A549 (cell line): ENCODE data around the gene ACTN1.

Experiments used
- CHD2 ChIP-seq: fragments of 150-350 bp; IDR thresholded peaks from 2 replicates; pipeline ENCODE4 v1.6.1; 2014; ENCODE audit warnings: low read length; ENCODE audit not compliant: partially characterized antibody
- EP300 ChIP-seq, 2 experiments: fragments of >200 bp; sonication (Bioruptor Twin); formaldehyde crosslinking; IDR thresholded peaks; 2 replicates in 1 of 2; 3 replicates in 1 of 2; pipeline ENCODE4 v1.6.1; 2016 to 2017
- HEYL ChIP-seq: fragments of 250-450 bp; sonication (Bioruptor Pico); IDR thresholded peaks from 2 replicates; pipeline ENCODE4 v1.8.0; 2021; ENCODE audit warnings: mild to moderate bottlenecking, moderate library complexity
- HOXB5 ChIP-seq: fragments of 250-450 bp; sonication (Bioruptor Pico); IDR thresholded peaks from 2 replicates; pipeline ENCODE4 v1.5.0; 2020; ENCODE audit warnings: mild to moderate bottlenecking, moderate library complexity
- JUN ChIP-seq, 2 experiments: fragments of >200 bp; sonication (Bioruptor Twin); formaldehyde crosslinking; IDR thresholded peaks; 2 replicates in 1 of 2; 3 replicates in 1 of 2; pipeline ENCODE4 v1.6.1; 2016 to 2017
- MYC ChIP-seq: IDR thresholded peaks from 2 replicates; pipeline ENCODE4 v1.6.1; 2012; ENCODE audit warnings: mild to moderate bottlenecking, inconsistent platforms, low read length, improper control_type of control experiment, borderline replicate concordance
- NFE2L2 ChIP-seq: fragments of 150-350 bp; conservative IDR thresholded peaks from 2 replicates; pipeline ENCODE4 v1.6.1; 2014; ENCODE audit warnings: low read length
- PHF8 ChIP-seq: fragments of 200-600 bp; sonication (generic); IDR thresholded peaks from 2 replicates; pipeline ENCODE4 v1.6.1; 2016; ENCODE audit warnings: low read depth, mild to moderate bottlenecking, antibody characterized with exemption, moderate library complexity, borderline replicate concordance
- POLR2A ChIP-seq: IDR thresholded peaks from 2 replicates; pipeline ENCODE4 v1.6.1; 2012; ENCODE audit warnings: mild to moderate bottlenecking, low read length
- RFX5 ChIP-seq: fragments of 450-650 bp; IDR thresholded peaks from 2 replicates; pipeline ENCODE4 v1.7.1; 2014; ENCODE audit warnings: antibody characterized with exemption, mild to moderate bottlenecking, moderate library complexity
- ZC3H11A ChIP-seq: fragments of 450-650 bp; IDR thresholded peaks from 2 replicates; pipeline ENCODE4 v1.6.1; 2014; ENCODE audit warnings: antibody characterized with exemption, mild to moderate bottlenecking
- TF ChIP-seq, protein P1 (sequence below): fragments of >200 bp; sonication (Bioruptor Twin); formaldehyde crosslinking; IDR thresholded peaks from 3 replicates; pipeline ENCODE4 v1.5.1; 2016
- TF ChIP-seq, protein P2 (sequence below): IDR thresholded peaks from 2 replicates; pipeline ENCODE4 v1.6.1; 2012
- TF ChIP-seq, protein P3 (sequence below): fragments of 200-600 bp; sonication (generic); IDR thresholded peaks from 2 replicates; pipeline ENCODE4 v1.6.1; 2016; ENCODE audit warnings: antibody characterized with exemption, mild to moderate bottlenecking, moderate library complexity

DNA sequence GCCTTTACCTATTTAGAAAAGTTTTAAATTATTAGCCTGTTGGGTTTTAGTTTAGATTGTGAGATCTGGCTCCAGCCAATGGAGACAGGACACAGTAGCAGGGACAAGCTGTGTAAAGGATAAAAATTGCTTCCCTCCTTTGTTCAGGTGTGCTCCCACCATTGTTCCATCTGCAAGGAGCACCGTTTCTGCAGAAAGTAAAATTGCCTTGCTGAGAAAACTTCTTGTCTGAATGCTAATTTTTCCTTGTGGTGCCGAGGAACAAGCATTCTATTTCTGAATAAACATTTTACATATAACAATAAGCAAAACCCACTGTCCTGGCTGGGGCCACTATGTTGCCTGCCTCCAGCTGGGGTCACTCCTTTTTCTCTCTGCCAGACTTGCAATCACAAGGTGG lies 113.6 kb downstream of the ACTN1 start:
- TF ChIP-seq HEYL (CRISPR knock-in tag) = no peak
- TF ChIP-seq, protein P1, sequence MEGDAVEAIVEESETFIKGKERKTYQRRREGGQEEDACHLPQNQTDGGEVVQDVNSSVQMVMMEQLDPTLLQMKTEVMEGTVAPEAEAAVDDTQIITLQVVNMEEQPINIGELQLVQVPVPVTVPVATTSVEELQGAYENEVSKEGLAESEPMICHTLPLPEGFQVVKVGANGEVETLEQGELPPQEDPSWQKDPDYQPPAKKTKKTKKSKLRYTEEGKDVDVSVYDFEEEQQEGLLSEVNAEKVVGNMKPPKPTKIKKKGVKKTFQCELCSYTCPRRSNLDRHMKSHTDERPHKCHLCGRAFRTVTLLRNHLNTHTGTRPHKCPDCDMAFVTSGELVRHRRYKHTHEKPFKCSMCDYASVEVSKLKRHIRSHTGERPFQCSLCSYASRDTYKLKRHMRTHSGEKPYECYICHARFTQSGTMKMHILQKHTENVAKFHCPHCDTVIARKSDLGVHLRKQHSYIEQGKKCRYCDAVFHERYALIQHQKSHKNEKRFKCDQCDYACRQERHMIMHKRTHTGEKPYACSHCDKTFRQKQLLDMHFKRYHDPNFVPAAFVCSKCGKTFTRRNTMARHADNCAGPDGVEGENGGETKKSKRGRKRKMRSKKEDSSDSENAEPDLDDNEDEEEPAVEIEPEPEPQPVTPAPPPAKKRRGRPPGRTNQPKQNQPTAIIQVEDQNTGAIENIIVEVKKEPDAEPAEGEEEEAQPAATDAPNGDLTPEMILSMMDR = no peak
- TF ChIP-seq, protein P2, sequence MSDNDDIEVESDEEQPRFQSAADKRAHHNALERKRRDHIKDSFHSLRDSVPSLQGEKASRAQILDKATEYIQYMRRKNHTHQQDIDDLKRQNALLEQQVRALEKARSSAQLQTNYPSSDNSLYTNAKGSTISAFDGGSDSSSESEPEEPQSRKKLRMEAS = no peak
- TF ChIP-seq, protein P3, sequence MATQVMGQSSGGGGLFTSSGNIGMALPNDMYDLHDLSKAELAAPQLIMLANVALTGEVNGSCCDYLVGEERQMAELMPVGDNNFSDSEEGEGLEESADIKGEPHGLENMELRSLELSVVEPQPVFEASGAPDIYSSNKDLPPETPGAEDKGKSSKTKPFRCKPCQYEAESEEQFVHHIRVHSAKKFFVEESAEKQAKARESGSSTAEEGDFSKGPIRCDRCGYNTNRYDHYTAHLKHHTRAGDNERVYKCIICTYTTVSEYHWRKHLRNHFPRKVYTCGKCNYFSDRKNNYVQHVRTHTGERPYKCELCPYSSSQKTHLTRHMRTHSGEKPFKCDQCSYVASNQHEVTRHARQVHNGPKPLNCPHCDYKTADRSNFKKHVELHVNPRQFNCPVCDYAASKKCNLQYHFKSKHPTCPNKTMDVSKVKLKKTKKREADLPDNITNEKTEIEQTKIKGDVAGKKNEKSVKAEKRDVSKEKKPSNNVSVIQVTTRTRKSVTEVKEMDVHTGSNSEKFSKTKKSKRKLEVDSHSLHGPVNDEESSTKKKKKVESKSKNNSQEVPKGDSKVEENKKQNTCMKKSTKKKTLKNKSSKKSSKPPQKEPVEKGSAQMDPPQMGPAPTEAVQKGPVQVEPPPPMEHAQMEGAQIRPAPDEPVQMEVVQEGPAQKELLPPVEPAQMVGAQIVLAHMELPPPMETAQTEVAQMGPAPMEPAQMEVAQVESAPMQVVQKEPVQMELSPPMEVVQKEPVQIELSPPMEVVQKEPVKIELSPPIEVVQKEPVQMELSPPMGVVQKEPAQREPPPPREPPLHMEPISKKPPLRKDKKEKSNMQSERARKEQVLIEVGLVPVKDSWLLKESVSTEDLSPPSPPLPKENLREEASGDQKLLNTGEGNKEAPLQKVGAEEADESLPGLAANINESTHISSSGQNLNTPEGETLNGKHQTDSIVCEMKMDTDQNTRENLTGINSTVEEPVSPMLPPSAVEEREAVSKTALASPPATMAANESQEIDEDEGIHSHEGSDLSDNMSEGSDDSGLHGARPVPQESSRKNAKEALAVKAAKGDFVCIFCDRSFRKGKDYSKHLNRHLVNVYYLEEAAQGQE = no peak
- no peak for TF ChIP-seq CHD2
- no peak for TF ChIP-seq POLR2A
- TF ChIP-seq NFE2L2 = no peak
- no peak for TF ChIP-seq HOXB5 (CRISPR knock-in tag)
- TF ChIP-seq PHF8 = no peak
- TF ChIP-seq RFX5 = no peak
- no peak for TF ChIP-seq JUN (IDR thresholded peaks at IDR 0.05)
- no peak for TF ChIP-seq MYC
- no peak for TF ChIP-seq EP300 (IDR thresholded peaks at IDR 0.05)
- no peak for TF ChIP-seq ZC3H11A
